GM23338 (cell line): ENCODE data around the gene CD34. TPM values are rescaled to one million over a fixed set of nuclear protein-coding genes. Genes with fewer than 3 reads are reported as not detected.

Source experiments
- ATAC-seq: fragments of 200-7000 bp; cut with Tn5 transposase; 3 replicates; pipeline ENCODE4 v1.9.1; 2020
- DNase-seq: peaks from one replicate; pipeline ENCODE4 v3.0.0-alpha.2; 2015; ENCODE audit warnings: low spot score
- H2AFZ ChIP-seq: fragments of 200-600 bp; sonication (generic); 2 replicates; pipeline ENCODE4 v1.8.0; 2016; ENCODE audit warnings: antibody characterized with exemption, mild to moderate bottlenecking, moderate library complexity
- H3F3A ChIP-seq: fragments of 200-600 bp; sonication (generic); replicated peaks from 2 replicates; pipeline ENCODE4 v1.8.0; 2017; ENCODE audit warnings: antibody characterized with exemption, mixed run types, low read depth
- H3K27ac ChIP-seq: fragments of 200-600 bp; sonication (generic); 2 replicates; pipeline ENCODE4 v1.6.1; 2016; ENCODE audit warnings: low read depth
- H3K27me3 ChIP-seq: fragments of 200-600 bp; sonication (generic); 2 replicates; pipeline ENCODE4 v1.8.0; 2016; ENCODE audit warnings: mild to moderate bottlenecking, mixed run types, moderate library complexity; ENCODE audit not compliant: insufficient read depth
- H3K36me3 ChIP-seq: fragments of 200-600 bp; sonication (generic); 2 replicates; pipeline ENCODE4 v1.8.0; 2016; ENCODE audit warnings: mild to moderate bottlenecking; ENCODE audit not compliant: insufficient read depth
- H3K4me1 ChIP-seq: fragments of 200-600 bp; sonication (generic); 2 replicates; pipeline ENCODE4 v1.8.0; 2016; ENCODE audit warnings: mild to moderate bottlenecking, moderate library complexity; ENCODE audit not compliant: insufficient read depth
- H3K4me2 ChIP-seq: fragments of 200-600 bp; sonication (generic); 2 replicates; pipeline ENCODE4 v1.7.1; 2017; ENCODE audit warnings: mixed run types
- H3K4me3 ChIP-seq: fragments of 200-600 bp; sonication (generic); 2 replicates; pipeline ENCODE4 v1.6.1; 2016; ENCODE audit warnings: mixed run types
- H3K79me2 ChIP-seq: fragments of 200-600 bp; sonication (generic); replicated peaks from 2 replicates; pipeline ENCODE4 v1.8.0; 2017; ENCODE audit warnings: mild to moderate bottlenecking; ENCODE audit not compliant: insufficient read depth
- H3K9me2 ChIP-seq: fragments of 200-600 bp; sonication (generic); 2 replicates; pipeline ENCODE4 v1.8.0; 2017; ENCODE audit not compliant: insufficient read depth
- H4K20me1 ChIP-seq: fragments of 200-600 bp; sonication (generic); replicated peaks from 2 replicates; pipeline ENCODE4 v1.8.0; 2017; ENCODE audit warnings: mild to moderate bottlenecking; ENCODE audit not compliant: insufficient read depth
- H3K27ac Mint-ChIP-seq: 2 replicates; pipeline ENCODE4 v1.8.0; 2020; ENCODE audit warnings: inconsistent platforms, mild to moderate bottlenecking, moderate library complexity, mixed read lengths
- H3K27me3 Mint-ChIP-seq: 3 replicates; pipeline ENCODE4 v1.8.0; 2022; ENCODE audit warnings: low read depth, mild to moderate bottlenecking, moderate library complexity, mixed read lengths, inconsistent platforms; ENCODE audit not compliant: insufficient read depth, poor library complexity
- H3K36me3 Mint-ChIP-seq: 3 replicates; pipeline ENCODE4 v1.8.0; 2021; ENCODE audit warnings: low read depth, mild to moderate bottlenecking, inconsistent platforms, moderate library complexity, mixed read lengths
- H3K4me1 Mint-ChIP-seq: 3 replicates; pipeline ENCODE4 v1.8.0; 2020; ENCODE audit warnings: mild to moderate bottlenecking, inconsistent platforms, mixed read lengths
- H3K4me3 Mint-ChIP-seq: 3 replicates; pipeline ENCODE4 v1.8.0; 2021; ENCODE audit warnings: moderate library complexity, mild to moderate bottlenecking, inconsistent platforms, mixed read lengths
- H3K9me3 Mint-ChIP-seq: 3 replicates; pipeline ENCODE4 v1.8.0; 2020; ENCODE audit warnings: moderate library complexity, mild to moderate bottlenecking, inconsistent platforms, mixed read lengths
- CREB1 ChIP-seq: fragments of 250-450 bp; sonication (Bioruptor Pico); IDR thresholded peaks from 2 replicates; pipeline ENCODE4 v1.5.0; 2020; ENCODE audit warnings: low read depth, mild to moderate bottlenecking, moderate library complexity
- CTCF ChIP-seq, 2 experiments: fragments of 200-600 bp in 1 of 2; sonication (generic) in 1 of 2; conservative IDR thresholded peaks; 2 replicates each; pipeline versions ENCODE4 v1.5.1 to v1.6.1; 2016 to 2017; ENCODE audit warnings: antibody characterized with exemption in 2 of 2, low read depth in 2 of 2, mild to moderate bottlenecking in 2 of 2, moderate library complexity in 1 of 2
- JUNB ChIP-seq: IDR thresholded peaks from one replicate; pipeline ENCODE4 v1.6.1; 2016; ENCODE audit warnings: antibody characterized with exemption; ENCODE audit not compliant: unreplicated experiment
- NANOG ChIP-seq: IDR thresholded peaks from 2 replicates; pipeline ENCODE4 v1.6.1; 2016; ENCODE audit warnings: antibody characterized with exemption, borderline replicate concordance
- REST ChIP-seq: IDR thresholded peaks from one replicate; pipeline ENCODE4 v1.6.1; 2018; ENCODE audit warnings: antibody characterized with exemption; ENCODE audit not compliant: unreplicated experiment
- STAT1 ChIP-seq: IDR thresholded peaks from one replicate; pipeline ENCODE4 v1.6.1; 2016; ENCODE audit warnings: antibody characterized with exemption; ENCODE audit not compliant: unreplicated experiment
- ZNF114 ChIP-seq: fragments of 250-450 bp; sonication (Bioruptor Pico); IDR thresholded peaks from 2 replicates; pipeline ENCODE4 v1.5.0; 2020; ENCODE audit warnings: mild to moderate bottlenecking, moderate library complexity
- ZNF462 ChIP-seq: fragments of 250-450 bp; sonication (Bioruptor Pico); IDR thresholded peaks from 2 replicates; pipeline ENCODE4 v1.5.0; 2020; ENCODE audit warnings: mild to moderate bottlenecking, moderate library complexity
- polyA plus RNA-seq: library from polyadenylated mRNA; unstranded; fragments of >200 nt; fragmentation: Nextera tagmentation; extraction: Ambion mirVana; gene quantifications from 2 replicates; pipeline ENCODE4 v1.2.1, GENCODE V29; 2016
- total RNA-seq: library from RNA; depleted of rRNA; stranded (reverse); fragments of >200 nt; shearing (Covaris generic); gene quantifications from 2 replicates; pipeline ENCODE4 v1.2.3, GENCODE V29; 2014

Gene CD34
- total and polyA plus RNA-seq, 2 experiments from 2014 or later, result 0.07 to 0.18 TPM

- no peaks in the 10 kb centered on the region for H3K9me3 Mint-ChIP-seq
- no peak overlapping the region for H3K4me2 ChIP-seq
- no peaks in the 10 kb centered on the region for H3F3A ChIP-seq
- ATAC-seq (no peak), DNase-seq (no peak)
- no peak overlapping the region for H2AFZ ChIP-seq
- no peaks in the 10 kb centered on the region for H3K36me3 ChIP-seq
- H3K4me3 ChIP-seq, result no peak overlapping the region
- H3K27ac ChIP-seq, result no peak overlapping the region
- H3K27ac Mint-ChIP-seq, result no peak overlapping the region
- H3K27me3 ChIP-seq, result no peaks in the 10 kb centered on the region
- H3K27me3 Mint-ChIP-seq, result peaks cover 10% of the 10 kb centered on the region
- H3K4me3 Mint-ChIP-seq, result no peak overlapping the region
- no peaks in the 10 kb centered on the region for H3K79me2 ChIP-seq
- H4K20me1 ChIP-seq, result no peaks in the 10 kb centered on the region
- 0 out of 2 replicates have a peak, but pooled peaks cover 4% of the 10 kb centered on the region for H3K4me1 ChIP-seq
- H3K9me2 ChIP-seq, result no peaks in the 10 kb centered on the region
- H3K36me3 Mint-ChIP-seq, result no peaks in the 10 kb centered on the region
- no peak for TF ChIP-seq STAT1
- TF ChIP-seq ZNF114 (CRISPR knock-in tag), result no peak
- no peak for TF ChIP-seq CREB1 (CRISPR knock-in tag)
- TF ChIP-seq ZNF462, result no peak
- TF ChIP-seq CTCF (conservative IDR thresholded peaks at IDR 0.05; ENCODE audit: low read depth in 2 of 2), result no peak
- no peak for TF ChIP-seq JUNB
- no peak for TF ChIP-seq REST
- no peak for TF ChIP-seq NANOG
- peaks cover 10% of the 10 kb centered on the region for H3K4me1 Mint-ChIP-seq
These were observed 23.3 kb downstream of the CD34 start for GRCh38 chr1:207887542-207888201.
